ENCODE data around the gene CAP2.

DNA sequence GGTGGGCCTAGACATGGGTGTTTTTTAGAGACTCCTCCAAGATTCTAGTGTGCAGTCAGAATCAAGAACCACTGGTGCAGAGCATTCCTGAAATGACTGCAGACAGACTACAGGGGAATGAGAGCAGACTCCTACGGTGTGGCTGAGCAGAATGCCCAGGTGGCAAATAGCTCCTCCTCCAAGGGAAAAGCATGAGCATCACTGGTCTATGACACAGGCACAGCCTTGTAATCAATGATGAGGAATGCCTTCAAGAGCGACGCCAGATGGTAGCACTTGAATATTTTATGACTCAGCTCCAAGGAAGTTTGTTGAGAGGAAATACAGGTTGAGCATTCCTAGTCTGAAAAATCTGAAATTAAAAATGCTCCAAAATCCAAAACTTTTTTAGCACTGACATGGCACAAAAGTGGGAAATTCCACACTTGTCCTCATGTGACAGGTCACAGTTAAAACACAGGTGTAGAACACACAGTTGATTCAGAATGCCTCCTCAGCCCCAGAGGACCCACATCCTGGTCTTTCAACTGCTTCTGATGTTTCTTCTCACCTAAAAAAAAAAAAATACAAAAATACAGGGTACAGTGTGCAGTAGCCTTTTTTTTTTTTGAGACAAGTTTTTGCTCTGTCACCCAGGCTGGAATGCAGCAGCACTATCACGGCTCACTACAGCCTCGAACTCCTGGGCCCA, 196.2 kb downstream of the CAP2 start:
- no peak for TF ChIP-seq ZNF232 (CRISPR knock-in tag; IDR thresholded peaks at IDR 0.05)
- TF ChIP-seq, protein P1, sequence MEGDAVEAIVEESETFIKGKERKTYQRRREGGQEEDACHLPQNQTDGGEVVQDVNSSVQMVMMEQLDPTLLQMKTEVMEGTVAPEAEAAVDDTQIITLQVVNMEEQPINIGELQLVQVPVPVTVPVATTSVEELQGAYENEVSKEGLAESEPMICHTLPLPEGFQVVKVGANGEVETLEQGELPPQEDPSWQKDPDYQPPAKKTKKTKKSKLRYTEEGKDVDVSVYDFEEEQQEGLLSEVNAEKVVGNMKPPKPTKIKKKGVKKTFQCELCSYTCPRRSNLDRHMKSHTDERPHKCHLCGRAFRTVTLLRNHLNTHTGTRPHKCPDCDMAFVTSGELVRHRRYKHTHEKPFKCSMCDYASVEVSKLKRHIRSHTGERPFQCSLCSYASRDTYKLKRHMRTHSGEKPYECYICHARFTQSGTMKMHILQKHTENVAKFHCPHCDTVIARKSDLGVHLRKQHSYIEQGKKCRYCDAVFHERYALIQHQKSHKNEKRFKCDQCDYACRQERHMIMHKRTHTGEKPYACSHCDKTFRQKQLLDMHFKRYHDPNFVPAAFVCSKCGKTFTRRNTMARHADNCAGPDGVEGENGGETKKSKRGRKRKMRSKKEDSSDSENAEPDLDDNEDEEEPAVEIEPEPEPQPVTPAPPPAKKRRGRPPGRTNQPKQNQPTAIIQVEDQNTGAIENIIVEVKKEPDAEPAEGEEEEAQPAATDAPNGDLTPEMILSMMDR (IDR thresholded peaks at IDR 0.05) = no peak
- TF ChIP-seq ZNF423 (CRISPR knock-in tag; IDR thresholded peaks at IDR 0.05) = no peak
- no peak for TF ChIP-seq OVOL2 (CRISPR knock-in tag; IDR thresholded peaks at IDR 0.05; ENCODE audit: borderline replicate concordance)
- TF ChIP-seq TEAD4 (CRISPR knock-in tag; IDR thresholded peaks at IDR 0.05) = no peak
- TF ChIP-seq, protein P2, sequence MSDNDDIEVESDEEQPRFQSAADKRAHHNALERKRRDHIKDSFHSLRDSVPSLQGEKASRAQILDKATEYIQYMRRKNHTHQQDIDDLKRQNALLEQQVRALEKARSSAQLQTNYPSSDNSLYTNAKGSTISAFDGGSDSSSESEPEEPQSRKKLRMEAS (CRISPR knock-in tag; IDR thresholded peaks at IDR 0.05) = no peak
- TF ChIP-seq, protein P3, sequence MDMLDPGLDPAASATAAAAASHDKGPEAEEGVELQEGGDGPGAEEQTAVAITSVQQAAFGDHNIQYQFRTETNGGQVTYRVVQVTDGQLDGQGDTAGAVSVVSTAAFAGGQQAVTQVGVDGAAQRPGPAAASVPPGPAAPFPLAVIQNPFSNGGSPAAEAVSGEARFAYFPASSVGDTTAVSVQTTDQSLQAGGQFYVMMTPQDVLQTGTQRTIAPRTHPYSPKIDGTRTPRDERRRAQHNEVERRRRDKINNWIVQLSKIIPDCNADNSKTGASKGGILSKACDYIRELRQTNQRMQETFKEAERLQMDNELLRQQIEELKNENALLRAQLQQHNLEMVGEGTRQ (CRISPR knock-in tag; IDR thresholded peaks at IDR 0.05) = no peak
- TF ChIP-seq, protein P4, sequence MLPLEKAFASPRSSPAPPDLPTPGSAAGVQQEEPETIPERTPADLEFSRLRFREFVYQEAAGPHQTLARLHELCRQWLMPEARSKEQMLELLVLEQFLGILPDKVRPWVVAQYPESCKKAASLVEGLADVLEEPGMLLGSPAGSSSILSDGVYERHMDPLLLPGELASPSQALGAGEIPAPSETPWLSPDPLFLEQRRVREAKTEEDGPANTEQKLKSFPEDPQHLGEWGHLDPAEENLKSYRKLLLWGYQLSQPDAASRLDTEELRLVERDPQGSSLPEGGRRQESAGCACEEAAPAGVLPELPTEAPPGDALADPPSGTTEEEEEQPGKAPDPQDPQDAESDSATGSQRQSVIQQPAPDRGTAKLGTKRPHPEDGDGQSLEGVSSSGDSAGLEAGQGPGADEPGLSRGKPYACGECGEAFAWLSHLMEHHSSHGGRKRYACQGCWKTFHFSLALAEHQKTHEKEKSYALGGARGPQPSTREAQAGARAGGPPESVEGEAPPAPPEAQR (CRISPR knock-in tag; IDR thresholded peaks at IDR 0.05) = no peak
- TF ChIP-seq, protein P5, sequence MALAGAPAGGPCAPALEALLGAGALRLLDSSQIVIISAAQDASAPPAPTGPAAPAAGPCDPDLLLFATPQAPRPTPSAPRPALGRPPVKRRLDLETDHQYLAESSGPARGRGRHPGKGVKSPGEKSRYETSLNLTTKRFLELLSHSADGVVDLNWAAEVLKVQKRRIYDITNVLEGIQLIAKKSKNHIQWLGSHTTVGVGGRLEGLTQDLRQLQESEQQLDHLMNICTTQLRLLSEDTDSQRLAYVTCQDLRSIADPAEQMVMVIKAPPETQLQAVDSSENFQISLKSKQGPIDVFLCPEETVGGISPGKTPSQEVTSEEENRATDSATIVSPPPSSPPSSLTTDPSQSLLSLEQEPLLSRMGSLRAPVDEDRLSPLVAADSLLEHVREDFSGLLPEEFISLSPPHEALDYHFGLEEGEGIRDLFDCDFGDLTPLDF (CRISPR knock-in tag; IDR thresholded peaks at IDR 0.05) = no peak
- TF ChIP-seq, protein P6, sequence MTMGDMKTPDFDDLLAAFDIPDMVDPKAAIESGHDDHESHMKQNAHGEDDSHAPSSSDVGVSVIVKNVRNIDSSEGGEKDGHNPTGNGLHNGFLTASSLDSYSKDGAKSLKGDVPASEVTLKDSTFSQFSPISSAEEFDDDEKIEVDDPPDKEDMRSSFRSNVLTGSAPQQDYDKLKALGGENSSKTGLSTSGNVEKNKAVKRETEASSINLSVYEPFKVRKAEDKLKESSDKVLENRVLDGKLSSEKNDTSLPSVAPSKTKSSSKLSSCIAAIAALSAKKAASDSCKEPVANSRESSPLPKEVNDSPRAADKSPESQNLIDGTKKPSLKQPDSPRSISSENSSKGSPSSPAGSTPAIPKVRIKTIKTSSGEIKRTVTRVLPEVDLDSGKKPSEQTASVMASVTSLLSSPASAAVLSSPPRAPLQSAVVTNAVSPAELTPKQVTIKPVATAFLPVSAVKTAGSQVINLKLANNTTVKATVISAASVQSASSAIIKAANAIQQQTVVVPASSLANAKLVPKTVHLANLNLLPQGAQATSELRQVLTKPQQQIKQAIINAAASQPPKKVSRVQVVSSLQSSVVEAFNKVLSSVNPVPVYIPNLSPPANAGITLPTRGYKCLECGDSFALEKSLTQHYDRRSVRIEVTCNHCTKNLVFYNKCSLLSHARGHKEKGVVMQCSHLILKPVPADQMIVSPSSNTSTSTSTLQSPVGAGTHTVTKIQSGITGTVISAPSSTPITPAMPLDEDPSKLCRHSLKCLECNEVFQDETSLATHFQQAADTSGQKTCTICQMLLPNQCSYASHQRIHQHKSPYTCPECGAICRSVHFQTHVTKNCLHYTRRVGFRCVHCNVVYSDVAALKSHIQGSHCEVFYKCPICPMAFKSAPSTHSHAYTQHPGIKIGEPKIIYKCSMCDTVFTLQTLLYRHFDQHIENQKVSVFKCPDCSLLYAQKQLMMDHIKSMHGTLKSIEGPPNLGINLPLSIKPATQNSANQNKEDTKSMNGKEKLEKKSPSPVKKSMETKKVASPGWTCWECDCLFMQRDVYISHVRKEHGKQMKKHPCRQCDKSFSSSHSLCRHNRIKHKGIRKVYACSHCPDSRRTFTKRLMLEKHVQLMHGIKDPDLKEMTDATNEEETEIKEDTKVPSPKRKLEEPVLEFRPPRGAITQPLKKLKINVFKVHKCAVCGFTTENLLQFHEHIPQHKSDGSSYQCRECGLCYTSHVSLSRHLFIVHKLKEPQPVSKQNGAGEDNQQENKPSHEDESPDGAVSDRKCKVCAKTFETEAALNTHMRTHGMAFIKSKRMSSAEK (CRISPR knock-in tag; IDR thresholded peaks at IDR 0.05; ENCODE audit: borderline replicate concordance) = no peak
- TF ChIP-seq FOXP1 (CRISPR knock-in tag; IDR thresholded peaks at IDR 0.05; ENCODE audit: borderline replicate concordance) = no peak
- TF ChIP-seq, protein P7, sequence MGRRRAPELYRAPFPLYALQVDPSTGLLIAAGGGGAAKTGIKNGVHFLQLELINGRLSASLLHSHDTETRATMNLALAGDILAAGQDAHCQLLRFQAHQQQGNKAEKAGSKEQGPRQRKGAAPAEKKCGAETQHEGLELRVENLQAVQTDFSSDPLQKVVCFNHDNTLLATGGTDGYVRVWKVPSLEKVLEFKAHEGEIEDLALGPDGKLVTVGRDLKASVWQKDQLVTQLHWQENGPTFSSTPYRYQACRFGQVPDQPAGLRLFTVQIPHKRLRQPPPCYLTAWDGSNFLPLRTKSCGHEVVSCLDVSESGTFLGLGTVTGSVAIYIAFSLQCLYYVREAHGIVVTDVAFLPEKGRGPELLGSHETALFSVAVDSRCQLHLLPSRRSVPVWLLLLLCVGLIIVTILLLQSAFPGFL (CRISPR knock-in tag; IDR thresholded peaks at IDR 0.05; ENCODE audit: borderline replicate concordance) = no peak
- TF ChIP-seq NR2C2 (CRISPR knock-in tag; IDR thresholded peaks at IDR 0.05) = no peak
